Smooth muscle cell (in vitro differentiated cells): ENCODE results near the gene AK3. TPM values are rescaled to one million over a fixed set of nuclear protein-coding genes. Genes with fewer than 3 reads are reported as not detected.

Source experiments
- DNase-seq: peaks from one replicate; lab custom pipeline; 2025; ENCODE audit not compliant: unreplicated experiment; lab: John Stamatoyannopoulos, UW
- H2AFZ ChIP-seq: fragments of 200-600 bp; sonication (generic); 2 replicates; pipeline ENCODE4 v1.6.0; 2016; ENCODE audit warnings: antibody characterized with exemption, low read depth, mild to moderate bottlenecking
- H3F3A ChIP-seq: fragments of 200-600 bp; sonication (generic); 2 replicates; pipeline ENCODE4 v1.6.0; 2017; ENCODE audit warnings: antibody characterized with exemption, low read depth
- H3K27ac ChIP-seq: fragments of 200-600 bp; sonication (generic); 2 replicates; pipeline ENCODE4 v1.5.1; 2016; ENCODE audit warnings: low read depth, mild to moderate bottlenecking
- H3K27me3 ChIP-seq: fragments of 200-600 bp; sonication (generic); 2 replicates; pipeline ENCODE4 v1.6.1; 2016; ENCODE audit warnings: low read depth, mild to moderate bottlenecking
- H3K36me3 ChIP-seq: fragments of 200-600 bp; sonication (generic); 2 replicates; pipeline ENCODE4 v1.5.1; 2016; ENCODE audit warnings: low read depth
- H3K4me1 ChIP-seq: fragments of 200-600 bp; sonication (generic); 2 replicates; pipeline ENCODE4 v1.5.1; 2016; ENCODE audit warnings: low read depth
- H3K4me2 ChIP-seq: fragments of 200-600 bp; sonication (generic); 2 replicates; pipeline ENCODE4 v1.6.0; 2016; ENCODE audit warnings: mild to moderate bottlenecking
- H3K4me3 ChIP-seq: fragments of 200-600 bp; sonication (generic); 2 replicates; pipeline ENCODE4 v1.5.1; 2016; ENCODE audit warnings: mild to moderate bottlenecking
- H3K79me2 ChIP-seq: fragments of 200-600 bp; sonication (generic); 2 replicates; pipeline ENCODE4 v1.6.0; 2016; ENCODE audit warnings: low read depth, mild to moderate bottlenecking
- H3K9ac ChIP-seq: fragments of 200-600 bp; sonication (generic); 2 replicates; pipeline ENCODE4 v1.6.0; 2016; ENCODE audit warnings: low read depth
- H3K9me3 ChIP-seq: fragments of 200-600 bp; sonication (generic); replicated peaks from 2 replicates; pipeline ENCODE4 v1.5.1; 2016; ENCODE audit warnings: low read depth
- H4K20me1 ChIP-seq: fragments of 200-600 bp; sonication (generic); 2 replicates; pipeline ENCODE4 v1.6.0; 2016; ENCODE audit warnings: low read depth
- CTCF ChIP-seq: fragments of 200-600 bp; sonication (generic); IDR thresholded peaks from 2 replicates; pipeline ENCODE4 v1.5.1; 2017; ENCODE audit warnings: borderline replicate concordance, mild to moderate bottlenecking, antibody characterized with exemption; ENCODE audit not compliant: insufficient read depth, poor library complexity, severe bottlenecking
- WGBS: methylation state at CpG from one replicate; pipeline ENCODE4 v1.1.7; 2016; ENCODE audit warnings: low lambda C conversion rate; 5-methylcytosine and 5-hydroxymethylcytosine counted together
- polyA plus RNA-seq: library from polyadenylated mRNA; unstranded; fragments of >200 nt; fragmentation: Nextera tagmentation; extraction: Ambion mirVana; gene quantifications from 2 replicates; pipeline ENCODE4 v1.2.1, GENCODE V29; 2016
- total RNA-seq: library from RNA; depleted of rRNA; stranded (reverse); fragments of >200 nt; gene quantifications from 2 replicates; pipeline ENCODE4 v1.2.3, GENCODE V29; 2014

AK3 gene
- total and polyA plus RNA-seq, 2 experiments from 2014 or later = 28.7 to 49.3 TPM

DNA sequence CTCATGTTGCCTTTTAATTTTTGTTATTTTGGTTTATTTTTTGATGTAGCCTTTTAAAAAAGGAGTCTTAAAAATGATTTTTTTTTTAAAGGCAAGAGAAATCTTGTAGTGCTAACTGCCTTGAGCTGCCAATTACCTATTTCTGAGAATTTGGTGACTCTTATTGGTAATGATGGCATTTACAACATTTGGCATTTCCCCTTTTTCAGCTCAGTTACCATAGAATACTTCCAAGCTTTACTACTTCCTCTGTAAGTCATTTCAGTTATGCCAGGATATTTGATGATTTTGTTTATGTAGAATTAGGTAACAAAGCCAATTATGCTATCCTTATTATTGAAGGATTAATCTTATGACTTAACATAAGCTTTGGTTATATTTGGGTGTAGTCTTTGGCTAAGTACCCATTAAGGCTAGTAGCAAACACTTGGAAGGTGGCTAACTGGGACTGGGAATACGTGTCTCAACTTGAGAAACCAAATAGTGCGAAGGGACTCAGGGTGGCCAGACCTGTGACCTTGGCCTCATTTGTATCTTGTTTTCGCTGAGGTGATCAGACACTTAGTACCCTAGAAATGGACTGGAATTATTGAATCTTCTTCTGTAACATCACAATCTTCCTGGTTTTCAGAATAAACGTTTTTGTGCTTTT, 33.9 kb downstream of the AK3 start:
- Histone ChIP-seq H3K27ac (no peak overlapping the region), H3K4me2 (no peak overlapping the region), H3K36me3 (peaks cover 4% of the 10 kb centered on the region), H3K27me3 (no peaks in the 10 kb centered on the region), H3F3A (no peaks in the 10 kb centered on the region), H3K79me2 (no peaks in the 10 kb centered on the region), H4K20me1 (no peaks in the 10 kb centered on the region), H2AFZ (no peak overlapping the region), H3K9ac (no peak overlapping the region), H3K9me3 (no peaks in the 10 kb centered on the region), H3K4me3 (no peak overlapping the region), H3K4me1 (no peaks in the 10 kb centered on the region)
- 75% methylated on average over 4 of the region's 4 CpGs for WGBS
- no peak for DNase-seq
- no peak for TF ChIP-seq CTCF

GRCh38 chr9:4706021-4706420, 35.0 kb downstream of the AK3 start:
- H3K4me1 ChIP-seq = no peaks in the 10 kb centered on the region
- H3K4me3 ChIP-seq = no peak overlapping the region
- H3K9ac ChIP-seq = no peak overlapping the region
- H3K4me2 ChIP-seq = no peak overlapping the region
- H3K9me3 ChIP-seq = no peaks in the 10 kb centered on the region
- peaks cover 4% of the 10 kb centered on the region for H3K36me3 ChIP-seq
- no peaks in the 10 kb centered on the region for H3F3A ChIP-seq
- no peak for DNase-seq
- WGBS = 71% methylated on average over 2 of the region's 2 CpGs
- no peaks in the 10 kb centered on the region for H3K79me2 ChIP-seq
- no peaks in the 10 kb centered on the region for H4K20me1 ChIP-seq
- no peak for TF ChIP-seq CTCF
- no peak overlapping the region for H2AFZ ChIP-seq
- H3K27ac ChIP-seq = no peak overlapping the region
- no peaks in the 10 kb centered on the region for H3K27me3 ChIP-seq

DNA sequence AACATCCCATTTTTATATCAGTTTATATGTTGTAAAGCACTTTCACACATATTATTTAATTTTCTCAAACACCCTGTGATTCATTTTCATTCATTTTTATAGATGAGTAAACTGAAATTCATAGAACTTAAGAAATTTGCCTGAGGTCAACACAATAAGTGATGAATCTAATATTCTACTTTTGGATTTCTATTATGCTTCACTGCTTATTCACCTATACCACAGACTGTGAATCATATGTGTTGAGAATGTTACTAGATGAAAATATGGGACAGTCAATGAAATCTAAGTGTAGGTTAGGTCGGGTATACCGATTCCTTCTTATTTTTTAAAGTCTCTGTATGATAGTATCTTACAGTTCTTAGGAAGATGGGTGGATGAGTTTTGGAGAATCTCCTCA, 36.9 kb downstream of the AK3 start:
- Histone ChIP-seq H4K20me1 (no peaks in the 10 kb centered on the region), H3K9me3 (no peaks in the 10 kb centered on the region), H3K36me3 (peaks cover 4% of the 10 kb centered on the region), H2AFZ (no peak overlapping the region), H3K79me2 (no peaks in the 10 kb centered on the region), H3F3A (no peaks in the 10 kb centered on the region), H3K9ac (no peak overlapping the region), H3K4me1 (no peaks in the 10 kb centered on the region), H3K27me3 (no peaks in the 10 kb centered on the region), H3K4me3 (no peak overlapping the region), H3K4me2 (no peak overlapping the region), H3K27ac (no peak overlapping the region)
- WGBS = 98% methylated on average over 2 of the region's 2 CpGs
- no peak for TF ChIP-seq CTCF
- DNase-seq = no peak

DNA sequence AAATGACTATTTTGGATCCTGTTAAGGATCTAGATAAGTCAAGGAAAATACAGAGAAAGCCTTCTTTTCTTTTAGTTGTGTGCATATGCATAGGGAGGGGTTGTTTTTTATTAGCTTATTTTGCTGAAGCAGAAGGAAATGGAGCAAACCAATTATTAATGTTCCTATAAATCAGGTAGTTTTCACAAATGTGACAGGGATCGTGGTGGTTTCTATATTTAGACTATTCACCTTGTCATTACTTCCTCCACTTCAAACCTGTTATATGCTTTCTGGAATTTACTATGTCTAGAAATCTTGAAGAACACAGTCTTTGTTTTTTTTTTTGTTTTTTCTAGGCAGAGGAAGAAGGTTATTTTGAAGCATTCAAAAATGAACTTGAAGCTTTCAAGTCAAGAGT, 39.5 kb downstream of the AK3 start:
- no peak overlapping the region for H2AFZ ChIP-seq
- H3K36me3 ChIP-seq = peaks cover 4% of the 10 kb centered on the region
- peaks cover under 1% of the 10 kb centered on the region for H4K20me1 ChIP-seq
- H3K4me3 ChIP-seq = no peak overlapping the region
- WGBS = 94% methylated on average over 1 of the region's 1 CpG
- DNase-seq = no peak
- no peak for TF ChIP-seq CTCF
- H3K4me2 ChIP-seq = no peak overlapping the region
- H3K9ac ChIP-seq = no peak overlapping the region
- H3K9me3 ChIP-seq = no peaks in the 10 kb centered on the region
- peaks cover 4% of the 10 kb centered on the region for H3K79me2 ChIP-seq
- H3K4me1 ChIP-seq = no peaks in the 10 kb centered on the region
- H3K27me3 ChIP-seq = no peaks in the 10 kb centered on the region
- no peaks in the 10 kb centered on the region for H3F3A ChIP-seq
- no peak overlapping the region for H3K27ac ChIP-seq
